K562 (cell line): Measurements from ENCODE around the gene GUCY1A2. TPM values are rescaled to one million over a fixed set of nuclear protein-coding genes. Genes with fewer than 3 reads are reported as not detected.

Experiments used
- ATAC-seq: fragments of 200-7000 bp; cut with Tn5 transposase; 3 replicates; pipeline ENCODE4 v1.9.1; 2020; ENCODE audit warnings: moderate library complexity
- BruUV-seq: library from RNA; stranded (reverse); fragments of 400-500 nt; replicated peaks from 2 replicates; lab custom pipeline; 2021; lab: Mats Ljungman, UMichigan
- CTCF ChIA-PET: fragments of 300-600 bp; formaldehyde crosslinking; extraction: SDS; loops from one replicate; lab custom pipeline; 2021; ENCODE audit warnings: low intra/inter-chr PET ratio; lab: Yijun Ruan, JAX
- POLR2A ChIA-PET: fragments of 300-600, 350-650 bp; sonication (Branson Sonifier 250); formaldehyde crosslinking; extraction: SDS; loops from one replicate; lab custom pipeline; 2021; ENCODE audit warnings: antibody characterized with exemption, inconsistent platforms; lab: Yijun Ruan, JAX
- DNase-seq, 4 experiments: peaks; one replicate each; pipeline versions ENCODE4 v3.0.0 to v3.0.0-alpha.2; 2011 to 2018; ENCODE audit warnings: low spot score in 3 of 4, mixed read lengths in 3 of 4; ENCODE audit errors: extremely low read depth in 1 of 4
- FAIRE-seq: peaks from 2 replicates; lab custom pipeline; 2011; peaks lifted over from hg19 to GRCh38; lab: Jason Lieb, UNC
- H2AFZ ChIP-seq: 2 replicates; pipeline ENCODE4 v1.6.0; 2011; ENCODE audit warnings: low read depth, low read length, control low read depth, inconsistent platforms
- H3K27ac ChIP-seq: fragments of 200-600 bp; 3 replicates; pipeline ENCODE4 v1.8.0; 2011; ENCODE audit warnings: low read depth, mild to moderate bottlenecking, control low read depth, inconsistent platforms, low read length, moderate library complexity, mixed read lengths; ENCODE audit errors: extremely low read depth
- H3K27me3 ChIP-seq, 2 experiments: fragments of 300-600 bp in 1 of 2; 2 replicates in 1 of 2; 3 replicates in 1 of 2; pipeline versions ENCODE4 v1.6.0 to v1.8.0; 2011; ENCODE audit warnings: inconsistent platforms in 2 of 2, low read length in 2 of 2, mild to moderate bottlenecking in 1 of 2, mixed read lengths in 1 of 2, moderate library complexity in 1 of 2; ENCODE audit not compliant: control insufficient read depth in 2 of 2, insufficient read depth in 2 of 2
- H3K36me3 ChIP-seq: fragments of 300-600 bp; 3 replicates; pipeline ENCODE4 v1.8.0; 2011; ENCODE audit warnings: mild to moderate bottlenecking, low read length, inconsistent platforms; ENCODE audit not compliant: control insufficient read depth, insufficient read depth
- H3K4me1 ChIP-seq, 2 experiments: fragments of 200-600 bp in 1 of 2; replicated peaks in 1 of 2; 2 replicates in 1 of 2; 3 replicates in 1 of 2; pipeline versions ENCODE4 v1.5.1 to v1.8.0; 2011; ENCODE audit warnings: inconsistent platforms in 2 of 2, low read length in 2 of 2, mild to moderate bottlenecking in 1 of 2, mixed read lengths in 1 of 2, moderate library complexity in 1 of 2; ENCODE audit not compliant: control insufficient read depth in 2 of 2, insufficient read depth in 2 of 2
- H3K4me2 ChIP-seq: 2 replicates; pipeline ENCODE4 v1.6.1; 2011; ENCODE audit warnings: low read length, control low read depth, inconsistent platforms, mixed read lengths; ENCODE audit not compliant: insufficient read depth
- H3K4me3 ChIP-seq: fragments of 200-600 bp; sonication (generic), shearing (Covaris generic); 2 replicates; pipeline ENCODE4 v1.5.1; 2016; ENCODE audit warnings: control low read depth, inconsistent platforms
- H3K79me2 ChIP-seq: fragments of 200-600 bp; 3 replicates; pipeline ENCODE4 v1.8.0; 2011; ENCODE audit warnings: low read length, inconsistent platforms; ENCODE audit not compliant: control insufficient read depth, insufficient read depth
- H3K9ac ChIP-seq, 2 experiments: 2 replicates each; pipeline versions ENCODE4 v1.6.0 to v1.6.1; 2011; ENCODE audit warnings: low read depth in 2 of 2, low read length in 2 of 2, control low read depth in 1 of 2, inconsistent platforms in 1 of 2, mild to moderate bottlenecking in 1 of 2, mixed read lengths in 1 of 2; ENCODE audit not compliant: insufficient read depth in 1 of 2
- H3K9me1 ChIP-seq: one replicate; pipeline ENCODE4 v1.6.0; 2011; ENCODE audit warnings: inconsistent platforms, mild to moderate bottlenecking, low read length, moderate library complexity; ENCODE audit not compliant: control insufficient read depth, insufficient read depth
- H3K9me3 ChIP-seq: replicated peaks from 2 replicates; pipeline ENCODE4 v1.5.1; 2011; ENCODE audit warnings: low read depth, low read length, inconsistent platforms; ENCODE audit not compliant: control insufficient read depth, insufficient read depth
- H4K20me1 ChIP-seq: replicated peaks from 2 replicates; pipeline ENCODE4 v1.6.1; 2011; ENCODE audit warnings: low read length, inconsistent platforms, mixed read lengths; ENCODE audit not compliant: control insufficient read depth, insufficient read depth
- CBX5 ChIP-seq: IDR thresholded peaks from 2 replicates; pipeline ENCODE4 v1.6.1; 2014; ENCODE audit warnings: low read depth, borderline replicate concordance
- CCNT2 ChIP-seq: IDR thresholded peaks from 2 replicates; pipeline ENCODE4 v1.6.1; 2011; ENCODE audit warnings: borderline replicate concordance, low read depth, mild to moderate bottlenecking, moderate library complexity, mixed read lengths, low read length; ENCODE audit not compliant: insufficient read length; ENCODE audit errors: extremely low read depth
- CTBP1 ChIP-seq: fragments of 450-650 bp; IDR thresholded peaks from 2 replicates; pipeline ENCODE4 v1.6.1; 2016; ENCODE audit warnings: borderline replicate concordance
- E2F4 ChIP-seq: sonication (generic); formaldehyde crosslinking; IDR thresholded peaks from 2 replicates; pipeline ENCODE4 v1.8.0; 2022; ENCODE audit warnings: mild to moderate bottlenecking, low read depth, missing genetic modification reagents
- GTF2B ChIP-seq: IDR thresholded peaks from 2 replicates; pipeline ENCODE4 v1.6.1; 2011; ENCODE audit not compliant: insufficient read length; ENCODE audit errors: extremely low read depth
- LCOR ChIP-seq: sonication (generic); formaldehyde crosslinking; IDR thresholded peaks from 2 replicates; pipeline ENCODE4 v1.8.0; 2022; ENCODE audit warnings: mild to moderate bottlenecking, missing genetic modification reagents
- MCM2 ChIP-seq: fragments of 450-650 bp; IDR thresholded peaks from 2 replicates; pipeline ENCODE4 v1.6.1; 2017; ENCODE audit warnings: low read depth, mild to moderate bottlenecking
- PHF8 ChIP-seq: fragments of 200-600 bp; sonication (generic); IDR thresholded peaks from 2 replicates; pipeline ENCODE4 v1.6.1; 2012; ENCODE audit warnings: mixed run types, mild to moderate bottlenecking, inconsistent platforms, low read length, moderate library complexity, borderline replicate concordance
- TBP ChIP-seq: optimal IDR thresholded peaks from 2 replicates; pipeline ENCODE3; 2011; ENCODE audit warnings: low read depth, low read length, improper control_type of control experiment
- WHSC1 ChIP-seq: IDR thresholded peaks from one replicate; pipeline ENCODE4 v1.6.1; 2012; ENCODE audit warnings: low read length, control low read depth, inconsistent platforms
- ZKSCAN8 ChIP-seq: fragments of 200-800 bp; sonication (Bioruptor generic); IDR thresholded peaks from 2 replicates; pipeline ENCODE4 v1.6.1; 2016; ENCODE audit warnings: missing genetic modification characterization, missing compliant biosample characterization
- in situ Hi-C: fragments of 300-500 bp; cut with MboI; formaldehyde crosslinking; loops from 4 replicates; pipeline ENCODE4 v1.15.0; 2018; ENCODE audit warnings: inconsistent platforms, mixed read lengths
- intact Hi-C: fragments of 100-400 bp; cut with micrococcal nuclease; formaldehyde crosslinking; loops from 2 replicates; pipeline ENCODE4 v1.14.2; 2022
- polyA plus RNA-seq, 8 experiments: library from polyadenylated mRNA; depleted of rRNA in 4 of 8; stranded (reverse) in 5 of 8; unstranded in 3 of 8; fragments of >200 nt; fragmentation: Nextera tagmentation in 2 of 8; fragmentation: Illumina TruSeq in 1 of 8; extraction: Ambion mirVana in 2 of 8; extraction: Trizol in 1 of 8; gene quantifications; 2 replicates each; pipeline versions ENCODE4 v1.2.1 to v1.2.3, GENCODE V29; 2011 to 2014; ENCODE audit warnings: inconsistent platforms in 1 of 8, missing spikeins in 1 of 8
- total RNA-seq, 7 experiments: library from RNA; depleted of rRNA in 6 of 7; stranded (reverse); fragments of >200 nt in 6 of 7; fragmentation: Illumina TruSeq in 2 of 7; extraction: Trizol in 2 of 7; gene quantifications; 2 replicates each; pipeline versions ENCODE4 v1.2.1 to v1.2.3, GENCODE V29; 2011 to 2021; ENCODE audit warnings: low replicate concordance in 1 of 7

The GUCY1A2 gene
- total and polyA plus RNA-seq, 9 of the 15 experiments (the other 6 are each of a cell fraction or from before 2014, with no cell fraction given): under 0.01 to 0.04 TPM; not detected in 7

GRCh38 chr11:106858200-106858599 is 160.1 kb downstream of the GUCY1A2 start:
- TF ChIP-seq CTBP1 (no peak), TBP (no peak), LCOR (no peak), ZKSCAN8 (CRISPR knock-in tag) (no peak), CBX5 (no peak), GTF2B (no peak), PHF8 (no peak), CCNT2 (no peak), E2F4 (CRISPR knock-in tag) (no peak), WHSC1 (no peak), MCM2 (no peak)
- ChIA-PET POLR2A (no interaction called here), CTCF (no interaction called here)
- Histone ChIP-seq H3K4me2 (no peak overlapping the region), H3K79me2 (no peaks in the 10 kb centered on the region), H3K36me3 (no peaks in the 10 kb centered on the region), H3K9me3 (no peaks in the 10 kb centered on the region; the same call in 1 of the 2 replicates), H3K9me1 (no peaks in the 10 kb centered on the region), H4K20me1 (no peaks in the 10 kb centered on the region), H3K9ac (no peak overlapping the region), H3K4me3 (no peak overlapping the region), H3K4me1 (no peaks in the 10 kb centered on the region), H2AFZ (no peak overlapping the region), H3K27me3 (no peaks in the 10 kb centered on the region), H3K27ac (no peak overlapping the region)
- DNase-seq: no peak
- no peak for FAIRE-seq
- no TSS peak for BruUV-seq
- in situ Hi-C loops (no loop called here), intact Hi-C loops (no loop called here)
- no peak for ATAC-seq
